ACC112 (cell line): ENCODE measurements around the gene KATNAL1.
"Not testable (repeated sequence)": the region's sequence is repeated elsewhere in the genome, so short reads cannot be mapped to it uniquely, and the experiment has no call there.

Experiments used
- H2AFZ ChIP-seq: fragments of 200-600 bp; sonication (generic); one replicate; pipeline ENCODE4 v1.6.0; 2017; ENCODE audit warnings: antibody characterized with exemption, low read length; ENCODE audit not compliant: unreplicated experiment
- H3K27ac ChIP-seq: fragments of 200-600 bp; sonication (generic); 2 replicates; pipeline ENCODE4 v1.5.1; 2014; ENCODE audit warnings: low read depth, mild to moderate bottlenecking, antibody characterized with exemption, low read length, moderate library complexity
- H3K27me3 ChIP-seq: fragments of 200-600 bp; sonication (generic); 2 replicates; pipeline ENCODE4 v1.6.1; 2014; ENCODE audit warnings: mild to moderate bottlenecking, antibody characterized with exemption, low read length, moderate library complexity, mixed read lengths; ENCODE audit not compliant: insufficient read depth
- H3K36me3 ChIP-seq: fragments of 200-600 bp; sonication (generic); 2 replicates; pipeline ENCODE4 v1.6.1; 2016; ENCODE audit warnings: mild to moderate bottlenecking, antibody characterized with exemption, low read length, moderate library complexity, mixed read lengths; ENCODE audit not compliant: insufficient read depth
- H3K4me1 ChIP-seq: fragments of 200-600 bp; sonication (generic); one replicate; pipeline ENCODE4 v1.6.1; 2016; ENCODE audit warnings: low read length, mixed read lengths; ENCODE audit not compliant: insufficient read depth, unreplicated experiment, control insufficient read depth
- H3K4me3 ChIP-seq: fragments of 200-600 bp; sonication (generic); 2 replicates; pipeline ENCODE4 v1.5.1; 2014; ENCODE audit warnings: mild to moderate bottlenecking, low read depth, low read length
- H3K79me2 ChIP-seq: fragments of 200-600 bp; sonication (generic); one replicate; pipeline ENCODE4 v1.6.0; 2016; ENCODE audit warnings: low read length; ENCODE audit not compliant: control insufficient read depth, unreplicated experiment, insufficient read depth

Gene KATNAL1

GRCh38 chr13:30294004-30294403 lies 13.3 kb downstream of the KATNAL1 start:
- Histone ChIP-seq H3K27ac (no peak overlapping the region), H3K4me1 (no peaks in the 10 kb centered on the region), H3K79me2 (peaks cover 97% of the 10 kb centered on the region), H3K4me3 (no peak overlapping the region), H3K27me3 (no peaks in the 10 kb centered on the region), H3K36me3 (no peaks in the 10 kb centered on the region), H2AFZ (no peak overlapping the region)

DNA sequence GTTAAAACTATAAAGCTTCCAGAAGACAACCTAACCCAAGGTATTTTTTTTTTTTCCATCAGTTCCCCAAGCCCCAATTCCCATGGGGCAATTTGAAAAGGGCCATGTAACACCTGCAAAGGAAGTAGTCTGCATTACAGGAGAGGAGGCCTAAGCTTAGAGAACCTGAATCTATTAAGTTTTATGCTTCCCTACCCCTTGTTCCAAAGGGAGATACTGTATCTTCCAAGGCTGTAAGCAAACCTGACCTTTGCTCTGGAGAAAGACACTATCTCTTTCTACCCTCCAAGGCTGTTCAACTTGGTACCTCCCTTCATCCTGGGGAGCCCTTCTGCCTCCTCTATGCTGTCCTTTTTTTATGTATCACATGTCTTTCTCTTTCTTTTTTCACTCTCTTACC lies 15.0 kb downstream of the KATNAL1 start:
- Histone ChIP-seq H3K27me3 (no peaks in the 10 kb centered on the region), H3K4me1 (no peaks in the 10 kb centered on the region), H2AFZ (no peak overlapping the region), H3K4me3 (no peak overlapping the region), H3K36me3 (no peaks in the 10 kb centered on the region), H3K79me2 (peaks cover 94% of the 10 kb centered on the region), H3K27ac (no peak overlapping the region)

DNA sequence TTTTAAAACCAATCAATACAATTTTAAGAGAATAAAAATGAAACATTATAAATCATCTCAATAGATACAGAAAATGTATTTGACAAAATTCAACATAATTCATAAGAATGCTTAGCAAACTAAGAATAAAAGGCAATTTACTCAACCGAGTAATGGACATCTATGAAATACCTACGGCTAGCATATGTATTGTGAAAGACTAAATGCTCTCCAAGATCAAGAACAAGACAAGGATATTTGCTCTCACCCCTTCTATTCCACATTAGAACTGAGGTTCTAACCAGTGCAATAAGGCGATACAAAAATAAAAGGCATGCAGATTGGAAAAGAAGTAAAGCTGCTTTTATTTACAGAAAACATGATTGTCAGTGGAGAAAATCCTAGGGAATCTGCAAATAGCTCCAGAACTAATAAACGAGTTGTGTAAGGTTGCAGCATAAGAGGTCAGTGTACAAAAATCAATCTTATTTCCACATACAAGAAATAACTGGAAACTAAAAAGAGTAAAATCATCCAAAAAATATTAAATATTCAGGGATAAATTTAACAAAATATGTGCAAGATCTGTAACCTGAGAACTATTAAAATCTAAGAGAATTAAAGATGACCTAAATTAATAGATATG lies 16.4 kb downstream of the KATNAL1 start:
- no peaks in the 10 kb centered on the region for H3K27me3 ChIP-seq
- no peaks in the 10 kb centered on the region for H3K36me3 ChIP-seq
- no peaks in the 10 kb centered on the region for H3K4me1 ChIP-seq
- no peak overlapping the region for H2AFZ ChIP-seq
- H3K79me2 ChIP-seq: peaks cover 90% of the 10 kb centered on the region
- H3K27ac ChIP-seq: no peak overlapping the region
- no peak overlapping the region for H3K4me3 ChIP-seq

DNA sequence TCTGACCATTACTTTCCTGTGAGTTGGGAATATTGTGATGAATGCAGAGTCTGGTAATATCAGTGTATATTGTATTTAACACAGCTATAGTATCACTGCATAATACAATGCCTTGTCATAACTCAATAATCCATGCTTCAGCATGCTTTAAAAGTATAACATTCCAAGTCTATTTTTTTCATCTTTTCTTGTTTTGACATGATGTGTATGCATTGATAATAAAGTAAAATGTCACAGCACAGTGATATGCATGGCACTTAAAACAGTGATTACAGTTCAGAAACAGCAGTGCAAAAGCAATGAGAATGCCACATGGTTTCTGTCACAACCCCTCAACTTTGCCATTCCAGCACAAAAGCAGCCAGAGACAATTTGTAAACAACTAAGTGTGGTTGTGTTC lies 17.8 kb downstream of the KATNAL1 start:
- Histone ChIP-seq H3K36me3 (no peaks in the 10 kb centered on the region), H3K4me3 (no peak overlapping the region), H2AFZ (no peak overlapping the region), H3K4me1 (no peaks in the 10 kb centered on the region), H3K27ac (no peak overlapping the region), H3K27me3 (no peaks in the 10 kb centered on the region), H3K79me2 (peaks cover 89% of the 10 kb centered on the region)

DNA sequence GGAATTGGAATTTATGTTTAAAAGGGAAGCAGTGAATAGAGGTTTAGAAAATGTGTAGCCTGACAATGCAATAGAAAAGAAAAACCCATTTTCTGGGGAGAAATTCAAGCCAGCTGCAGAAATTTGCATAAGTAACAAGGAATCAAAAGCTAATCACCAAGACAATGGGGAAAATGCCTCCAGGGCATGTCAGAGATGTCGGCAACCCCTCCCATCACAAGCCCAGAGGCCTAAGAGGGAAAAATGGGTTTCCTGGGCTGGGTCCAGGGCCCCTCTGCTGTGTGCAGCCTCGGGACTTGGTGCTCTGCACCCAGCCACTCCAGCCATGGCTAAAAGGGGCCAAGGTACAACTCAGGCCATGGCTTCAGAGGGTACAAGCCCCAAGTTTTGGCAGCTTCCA lies 21.3 kb downstream of the KATNAL1 start:
- peaks cover 66% of the 10 kb centered on the region for H3K79me2 ChIP-seq
- not testable (repeated sequence) for H3K27me3 ChIP-seq, H3K4me1 ChIP-seq, H3K36me3 ChIP-seq, H3K27ac ChIP-seq, H3K4me3 ChIP-seq, H2AFZ ChIP-seq

- Histone ChIP-seq H3K4me3 (no peak overlapping the region), H2AFZ (no peak overlapping the region), H3K4me1 (no peaks in the 10 kb centered on the region), H3K79me2 (peaks cover 16% of the 10 kb centered on the region), H3K27me3 (no peaks in the 10 kb centered on the region), H3K27ac (no peak overlapping the region), H3K36me3 (peaks cover 32% of the 10 kb centered on the region)
Observed at GRCh38 chr13:30276178-30276577, 31.2 kb downstream of the KATNAL1 start.

GRCh38 chr13:30274083-30274482 lies 33.3 kb downstream of the KATNAL1 start:
- H3K27me3 ChIP-seq: no peaks in the 10 kb centered on the region
- no peak overlapping the region for H2AFZ ChIP-seq
- H3K4me3 ChIP-seq: no peak overlapping the region
- H3K36me3 ChIP-seq: peaks cover 24% of the 10 kb centered on the region
- H3K4me1 ChIP-seq: no peaks in the 10 kb centered on the region
- peaks cover 16% of the 10 kb centered on the region for H3K79me2 ChIP-seq
- H3K27ac ChIP-seq: no peak overlapping the region

DNA sequence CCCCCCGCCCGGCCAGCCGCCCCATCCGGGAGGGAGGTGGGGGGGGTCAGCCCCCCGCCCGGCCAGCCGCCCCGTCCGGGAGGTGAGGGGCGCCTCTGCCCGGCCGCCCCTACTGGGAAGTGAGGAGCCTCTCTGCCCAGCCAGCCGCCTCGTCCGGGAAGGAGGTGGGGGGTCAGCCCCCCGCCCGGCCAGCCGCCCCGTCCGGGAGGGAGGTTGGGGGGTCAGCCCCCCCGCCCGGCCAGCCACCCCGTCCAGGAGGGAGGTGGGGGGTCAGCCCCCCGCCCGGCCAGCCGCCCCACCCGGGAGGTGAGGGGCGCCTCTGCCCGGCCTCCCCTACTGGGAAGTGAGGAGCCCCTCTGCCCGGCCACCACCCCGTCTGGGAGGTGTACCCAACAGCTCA lies 37.3 kb downstream of the KATNAL1 start:
- not testable (repeated sequence) for H3K27me3 ChIP-seq, H3K4me1 ChIP-seq, H2AFZ ChIP-seq, H3K27ac ChIP-seq, H3K4me3 ChIP-seq
- H3K79me2 ChIP-seq: peaks cover 28% of the 10 kb centered on the region
- H3K36me3 ChIP-seq: peaks cover 11% of the 10 kb centered on the region

DNA sequence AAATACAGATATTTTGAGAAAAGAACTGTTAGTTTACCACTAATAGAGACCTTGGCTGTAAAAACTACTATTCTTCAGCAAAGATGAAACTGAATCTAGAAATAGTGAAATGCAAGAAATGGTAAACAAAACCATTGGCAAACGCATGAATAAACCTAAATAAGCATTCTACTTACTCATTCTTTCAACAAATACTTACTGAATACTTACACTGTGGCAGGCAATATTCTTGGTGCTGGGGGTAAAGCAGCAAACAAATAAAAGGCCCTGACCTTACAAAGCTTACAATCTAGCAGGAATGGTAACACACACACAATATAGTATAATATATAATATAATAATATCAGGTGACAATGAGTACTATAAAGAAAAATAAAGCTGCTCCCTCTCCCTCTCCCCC lies 38.7 kb downstream of the KATNAL1 start:
- no peaks in the 10 kb centered on the region; the same call in 1 of the 2 replicates for H3K36me3 ChIP-seq
- no peaks in the 10 kb centered on the region for H3K4me1 ChIP-seq
- H3K27ac ChIP-seq: no peak overlapping the region
- H3K27me3 ChIP-seq: no peaks in the 10 kb centered on the region
- peaks cover 21% of the 10 kb centered on the region for H3K79me2 ChIP-seq
- no peak overlapping the region for H3K4me3 ChIP-seq
- H2AFZ ChIP-seq: no peak overlapping the region

DNA sequence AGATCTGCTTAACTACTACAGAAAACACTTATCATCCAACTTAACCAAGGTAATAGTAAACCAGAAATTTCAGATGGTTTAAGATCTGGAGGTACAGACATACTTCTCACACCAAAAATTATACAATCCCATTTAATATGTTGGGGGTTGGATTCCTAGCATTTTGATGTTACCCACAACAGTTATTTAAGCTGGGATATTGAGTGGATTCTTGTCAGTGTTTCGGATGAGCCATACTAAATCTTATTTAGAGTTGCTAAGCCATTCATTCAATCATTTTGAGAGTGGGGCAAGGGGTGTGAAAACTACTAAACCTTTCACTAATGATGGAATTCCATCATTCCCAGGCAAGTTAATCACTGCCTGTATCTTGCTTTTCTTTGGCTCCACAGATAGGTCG lies 40.6 kb downstream of the KATNAL1 start:
- Histone ChIP-seq H3K27ac (no peak overlapping the region), H2AFZ (no peak overlapping the region), H3K36me3 (no peaks in the 10 kb centered on the region; the same call in 1 of the 2 replicates), H3K4me3 (no peak overlapping the region), H3K79me2 (peaks cover 18% of the 10 kb centered on the region), H3K4me1 (no peaks in the 10 kb centered on the region), H3K27me3 (no peaks in the 10 kb centered on the region)

DNA sequence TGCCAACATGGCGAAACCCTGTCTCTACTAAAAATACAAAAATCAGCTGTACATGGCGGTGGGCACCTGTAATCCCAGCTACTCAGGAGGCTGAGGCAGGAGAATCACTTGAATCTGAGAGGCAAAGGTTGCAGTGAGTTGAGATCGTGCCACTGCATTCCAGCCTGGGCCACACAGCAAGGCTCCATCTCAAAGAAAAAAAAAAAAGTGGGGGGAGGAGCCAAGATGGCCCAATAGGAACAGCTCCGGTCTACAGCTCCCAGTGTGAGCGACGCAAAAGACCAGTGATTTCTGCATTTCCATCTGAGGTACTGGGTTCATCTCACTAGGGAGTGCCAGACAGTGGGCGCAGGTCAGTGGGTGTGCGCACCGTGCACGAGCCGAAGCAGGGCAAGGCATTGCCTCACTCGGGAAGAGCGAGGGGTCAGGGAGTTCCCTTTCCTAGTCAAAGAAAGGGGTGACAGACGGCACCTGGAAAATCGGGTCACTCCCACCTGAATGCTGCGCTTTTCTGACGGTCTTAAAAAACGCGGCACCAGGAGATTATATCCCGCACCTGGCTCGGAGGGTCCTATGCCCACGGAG lies 48.1 kb downstream of the KATNAL1 start:
- H3K4me1 ChIP-seq, H3K4me3 ChIP-seq, H3K27ac ChIP-seq, H2AFZ ChIP-seq, H3K27me3 ChIP-seq: not testable (repeated sequence)
- Histone ChIP-seq H3K79me2 (peaks cover 12% of the 10 kb centered on the region), H3K36me3 (peaks cover 11% of the 10 kb centered on the region; the same call in 1 of the 2 replicates)
